BLaER1 treated with 17β-estradiol and CSF1 and Interleukin-3, amounts not matched to agents 10 nM and 100 nM (cell line): Measurements from ENCODE around the gene MIPEP.
A peak's percentile ranks its signal among the peaks of the same experiment; 100 is the strongest.

Experiments
- H3K27ac ChIP-seq, 11 experiments: shearing (Covaris generic); formaldehyde crosslinking; 2 replicates each; pipeline ENCODE4 v1.8.1; 2022
- H3K27me3 ChIP-seq, 11 experiments: shearing (Covaris generic); formaldehyde crosslinking; 2 replicates each; pipeline ENCODE4 v1.8.1; 2022
- H3K36me3 ChIP-seq, 11 experiments: shearing (Covaris generic); formaldehyde crosslinking; 2 replicates each; pipeline ENCODE4 v1.8.1; 2022
- H3K4me1 ChIP-seq, 10 experiments: shearing (Covaris generic); formaldehyde crosslinking; 2 replicates each; pipeline ENCODE4 v1.8.1; 2022
- H3K4me2 ChIP-seq, 11 experiments: shearing (Covaris generic); formaldehyde crosslinking; 2 replicates each; pipeline ENCODE4 v1.8.1; 2022
- H3K4me3 ChIP-seq, 10 experiments: shearing (Covaris generic); formaldehyde crosslinking; 2 replicates each; pipeline ENCODE4 v1.8.1; 2022
- H3K9ac ChIP-seq, 11 experiments: shearing (Covaris generic); formaldehyde crosslinking; 2 replicates each; pipeline ENCODE4 v1.8.1; 2022
- H3K9me3 ChIP-seq, 11 experiments: shearing (Covaris generic); formaldehyde crosslinking; replicated peaks in 1 of 11; 2 replicates each; pipeline ENCODE4 v1.8.1; 2022
- H4K20me1 ChIP-seq, 11 experiments: shearing (Covaris generic); formaldehyde crosslinking; 2 replicates each; pipeline ENCODE4 v1.8.1; 2022
- Cebpa-rat ChIP-seq, 11 experiments: shearing (Covaris generic); IDR thresholded peaks; 2 replicates each; pipeline ENCODE4 v1.8.1; 2022

Gene MIPEP

DNA sequence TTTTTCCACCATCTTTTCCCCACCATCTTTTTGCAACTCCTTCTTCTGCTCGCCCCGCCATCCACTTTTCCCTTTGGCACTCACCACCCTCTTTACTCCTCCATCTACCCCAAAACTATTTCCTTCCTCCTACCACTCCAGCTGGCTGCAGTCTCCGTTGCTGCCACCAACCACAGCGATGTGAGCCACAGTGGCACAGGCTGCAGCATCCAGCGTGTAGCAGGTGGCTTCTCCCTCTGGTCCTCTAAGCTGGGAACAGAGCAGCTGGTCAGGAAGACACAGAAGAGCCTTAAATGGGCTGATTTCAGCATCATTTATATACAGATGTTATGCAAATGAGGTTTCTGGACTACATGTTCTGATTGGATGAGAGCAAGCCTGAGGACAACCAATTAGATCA, 174.5 kb downstream of the MIPEP start:
- H3K4me2 ChIP-seq = no peak overlapping the region
- H3K4me3 ChIP-seq = no peak overlapping the region
- H3K4me1 ChIP-seq = peaks cover 0 to 3% (median 0%) of the 10 kb centered on the region in 10 experiments; a peak in 2 of 20 replicates
- no peak for TF ChIP-seq Cebpa-rat (IDR thresholded peaks at IDR 0.05)
- no peaks in the 10 kb centered on the region for H3K36me3 ChIP-seq
- H3K9ac ChIP-seq = no peak overlapping the region
- peaks cover 0 to 25% (median 11%) of the 10 kb centered on the region in 11 experiments; a peak in 14 of 22 replicates for H3K9me3 ChIP-seq
- H4K20me1 ChIP-seq = no peaks in the 10 kb centered on the region
- H3K27ac ChIP-seq = no peak overlapping the region
- H3K27me3 ChIP-seq = no peaks in the 10 kb centered on the region

DNA sequence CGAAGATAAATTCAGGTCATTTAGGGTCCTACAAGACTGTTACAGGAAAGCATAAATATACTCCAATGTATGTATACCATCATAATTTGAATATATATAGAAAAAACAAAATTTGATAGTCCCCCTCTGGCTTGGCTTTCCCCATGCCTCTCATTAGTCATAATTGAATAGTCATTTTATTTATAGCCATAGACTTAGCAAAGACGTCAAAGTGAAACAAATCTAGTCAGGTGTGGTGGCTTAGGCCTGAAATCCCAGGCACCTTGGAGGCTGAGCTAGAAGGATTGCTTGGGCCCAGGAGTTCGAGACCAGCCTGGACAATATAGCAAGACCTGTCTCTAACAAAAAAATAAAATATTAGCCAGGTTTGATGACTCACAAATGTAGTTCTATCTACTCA, 177.8 kb downstream of the MIPEP start:
- Histone ChIP-seq H3K9me3 (peaks cover 0 to 25% (median 11%) of the 10 kb centered on the region in 11 experiments; a peak in 14 of 22 replicates), H3K4me1 (peaks cover 0 to 3% (median 0%) of the 10 kb centered on the region in 10 experiments; a peak in 2 of 20 replicates), H3K9ac (no peak overlapping the region), H3K36me3 (no peaks in the 10 kb centered on the region), H3K27ac (no peak overlapping the region), H3K27me3 (no peaks in the 10 kb centered on the region), H3K4me2 (no peak overlapping the region), H3K4me3 (no peak overlapping the region), H4K20me1 (no peaks in the 10 kb centered on the region)
- TF ChIP-seq Cebpa-rat (IDR thresholded peaks at IDR 0.05) = no peak

- H3K36me3 ChIP-seq = no peaks in the 10 kb centered on the region
- no peak for TF ChIP-seq Cebpa-rat (IDR thresholded peaks at IDR 0.05)
- H3K9me3 ChIP-seq = peaks cover 0 to 21% (median 11%) of the 10 kb centered on the region in 11 experiments; a peak in 14 of 22 replicates
- no peak overlapping the region for H3K4me3 ChIP-seq
- no peaks in the 10 kb centered on the region for H3K27me3 ChIP-seq
- H4K20me1 ChIP-seq = no peaks in the 10 kb centered on the region
- no peak overlapping the region for H3K4me2 ChIP-seq
- no peak overlapping the region for H3K27ac ChIP-seq
- peaks cover 0 to 3% (median 0%) of the 10 kb centered on the region in 10 experiments; a peak in 2 of 20 replicates for H3K4me1 ChIP-seq
- H3K9ac ChIP-seq = no peak overlapping the region
Measured at GRCh38 chr13:23710366-23710765, 178.8 kb downstream of the MIPEP start.

GRCh38 chr13:23709536-23709935, 179.7 kb downstream of the MIPEP start:
- Histone ChIP-seq H3K36me3 (no peaks in the 10 kb centered on the region), H3K9me3 (peaks cover 0 to 15% (median 11%) of the 10 kb centered on the region in 11 experiments; a peak in 14 of 22 replicates), H3K27me3 (no peaks in the 10 kb centered on the region), H3K4me2 (no peak overlapping the region), H3K9ac (no peak overlapping the region), H3K27ac (no peak overlapping the region), H4K20me1 (no peaks in the 10 kb centered on the region), H3K4me1 (peaks cover 0 to 4% (median 0%) of the 10 kb centered on the region in 10 experiments; a peak in 4 of 20 replicates), H3K4me3 (no peak overlapping the region)
- no peak for TF ChIP-seq Cebpa-rat (IDR thresholded peaks at IDR 0.05)

GRCh38 chr13:23707674-23708073, 181.5 kb downstream of the MIPEP start:
- Histone ChIP-seq H3K4me3 (no peak overlapping the region), H3K27ac (no peak overlapping the region), H3K9me3 (peaks cover 0 to 4% (median 0%) of the 10 kb centered on the region in 11 experiments; a peak in 1 of 22 replicates), H3K36me3 (no peaks in the 10 kb centered on the region), H3K4me2 (no peak overlapping the region), H4K20me1 (no peaks in the 10 kb centered on the region), H3K9ac (no peak overlapping the region), H3K27me3 (no peaks in the 10 kb centered on the region), H3K4me1 (peaks cover 0 to 4% (median 0%) of the 10 kb centered on the region in 10 experiments; a peak in 3 of 20 replicates)
- TF ChIP-seq Cebpa-rat (IDR thresholded peaks at IDR 0.05) = no peak

DNA sequence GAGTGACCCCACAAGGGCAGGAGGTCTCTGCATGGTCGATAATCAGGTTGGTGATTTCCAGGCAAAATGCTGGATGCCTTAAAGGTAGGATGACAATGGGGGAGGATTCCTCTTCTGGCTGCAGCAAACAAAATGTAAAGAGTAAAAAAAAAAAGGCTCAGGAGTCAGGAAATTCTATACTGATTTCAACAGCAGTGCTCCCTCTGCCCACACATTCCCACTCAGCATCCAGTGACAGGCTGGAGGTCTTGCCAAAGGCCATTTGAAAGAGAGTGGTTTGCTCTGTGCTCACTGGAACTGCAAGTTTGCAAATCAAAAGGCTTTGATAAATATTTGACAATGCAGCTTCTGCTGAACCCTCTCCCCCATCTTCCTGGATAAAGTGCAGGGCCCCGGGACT, 183.6 kb downstream of the MIPEP start:
- H4K20me1 ChIP-seq = no peaks in the 10 kb centered on the region
- H3K4me1 ChIP-seq = peaks cover 0 to 15% (median 8%) of the 10 kb centered on the region in 10 experiments; a peak in 14 of 20 replicates
- no peaks in the 10 kb centered on the region for H3K9me3 ChIP-seq
- no peaks in the 10 kb centered on the region for H3K27me3 ChIP-seq
- no peaks in the 10 kb centered on the region for H3K36me3 ChIP-seq
- no peak overlapping the region for H3K4me2 ChIP-seq
- no peak overlapping the region for H3K4me3 ChIP-seq
- no peak overlapping the region for H3K27ac ChIP-seq
- no peak overlapping the region for H3K9ac ChIP-seq
- no peak for TF ChIP-seq Cebpa-rat (IDR thresholded peaks at IDR 0.05)

DNA sequence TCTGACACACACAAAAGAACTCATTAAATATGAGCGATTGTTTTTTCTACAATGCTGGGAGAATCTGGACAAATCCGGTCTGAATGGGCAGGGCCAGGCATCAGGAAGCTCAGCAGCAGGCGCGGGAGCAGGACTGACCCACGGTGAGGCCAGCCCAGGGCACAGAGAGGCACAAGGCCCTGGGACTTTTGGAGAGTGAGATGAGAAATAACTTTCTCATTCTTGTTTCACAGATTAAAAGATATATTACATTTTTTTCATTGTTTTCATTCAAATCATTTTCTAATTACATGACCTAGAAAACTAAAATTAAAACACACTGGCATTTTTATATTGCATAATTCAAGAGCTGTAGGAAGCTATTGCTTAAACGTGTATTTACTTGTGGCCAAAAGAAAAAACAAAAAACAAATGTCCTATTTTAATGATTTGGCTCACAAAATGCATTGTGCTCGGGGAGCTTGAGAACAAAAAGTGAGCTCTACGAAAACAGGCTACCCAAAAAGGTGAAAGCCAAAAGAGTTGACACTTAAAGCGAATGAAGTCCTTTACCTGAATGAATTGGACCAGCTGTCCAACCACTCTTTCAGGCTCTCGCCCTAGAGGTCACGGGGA, 185.8 kb downstream of the MIPEP start:
- TF ChIP-seq Cebpa-rat (IDR thresholded peaks at IDR 0.05) = no peak
- Histone ChIP-seq H3K27ac (no peak overlapping the region), H3K4me1 (peaks cover 0 to 15% (median 8%) of the 10 kb centered on the region in 10 experiments; a peak in 14 of 20 replicates)

DNA sequence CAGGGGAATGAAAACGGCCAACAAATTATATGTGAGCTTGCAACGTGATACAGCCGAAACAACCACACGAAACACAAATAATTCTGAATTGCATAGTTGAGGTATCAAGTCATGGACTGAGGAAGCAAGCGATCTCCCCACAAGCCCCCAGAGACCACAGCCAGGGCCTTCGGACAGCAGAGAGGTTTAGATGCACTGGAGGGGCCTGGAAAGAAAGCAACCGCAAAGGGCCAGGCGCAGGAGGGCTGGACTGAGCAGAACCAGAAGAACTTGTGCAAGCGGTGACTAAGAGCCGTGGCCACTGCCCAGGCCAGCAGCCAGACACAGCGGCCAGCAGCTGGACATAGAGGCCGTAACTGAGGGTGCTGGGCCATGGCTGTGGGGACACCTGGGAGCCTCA, 187.6 kb downstream of the MIPEP start:
- Histone ChIP-seq H3K4me3 (no peak overlapping the region), H3K27me3 (no peaks in the 10 kb centered on the region), H3K27ac (no peak overlapping the region), H4K20me1 (no peaks in the 10 kb centered on the region), H3K4me2 (peak overlapping the region in 4 of 11 experiments; percentile 27 to 62 (median 38); a peak in 8 of 22 replicates), H3K36me3 (no peaks in the 10 kb centered on the region), H3K4me1 (peaks cover 0 to 18% (median 8%) of the 10 kb centered on the region in 10 experiments; a peak in 14 of 20 replicates), H3K9ac (no peak overlapping the region), H3K9me3 (no peaks in the 10 kb centered on the region)
- TF ChIP-seq Cebpa-rat (IDR thresholded peaks at IDR 0.05) = no peak

More for the DNA sequence above, 185.8 kb downstream of the MIPEP start:
- H3K9ac ChIP-seq = no peak overlapping the region
- no peaks in the 10 kb centered on the region for H3K9me3 ChIP-seq
- H3K4me3 ChIP-seq = no peak overlapping the region
- no peaks in the 10 kb centered on the region for H4K20me1 ChIP-seq
- H3K36me3 ChIP-seq = no peaks in the 10 kb centered on the region
- no peak overlapping the region for H3K4me2 ChIP-seq
- no peaks in the 10 kb centered on the region for H3K27me3 ChIP-seq

- TF ChIP-seq Cebpa-rat (IDR thresholded peaks at IDR 0.05) = no peak
- Histone ChIP-seq H3K4me3 (no peak overlapping the region), H3K9me3 (no peaks in the 10 kb centered on the region), H3K27ac (no peak overlapping the region), H3K9ac (no peak overlapping the region), H3K36me3 (no peaks in the 10 kb centered on the region), H3K4me2 (peak overlapping the region in 4 of 11 experiments; percentile 27 to 62 (median 38); a peak in 6 of 22 replicates), H3K27me3 (no peaks in the 10 kb centered on the region), H3K4me1 (peaks cover under 1 to 23% (median 10%) of the 10 kb centered on the region in 10 experiments; a peak in 19 of 20 replicates), H4K20me1 (no peaks in the 10 kb centered on the region)
Measured at GRCh38 chr13:23701186-23701585, 188.0 kb downstream of the MIPEP start.

GRCh38 chr13:23699271-23699670, 189.9 kb downstream of the MIPEP start:
- Histone ChIP-seq H3K27ac (no peak overlapping the region), H3K27me3 (no peaks in the 10 kb centered on the region), H3K4me3 (no peak overlapping the region), H3K4me1 (peaks cover 9 to 37% (median 23%) of the 10 kb centered on the region in 10 experiments), H3K4me2 (no peak overlapping the region), H4K20me1 (no peaks in the 10 kb centered on the region), H3K36me3 (no peaks in the 10 kb centered on the region), H3K9ac (no peak overlapping the region), H3K9me3 (no peaks in the 10 kb centered on the region)
- no peak for TF ChIP-seq Cebpa-rat (IDR thresholded peaks at IDR 0.05)
